HG03520 (cell line): ENCODE results near the gene TTC21A.
A peak's percentile ranks its signal among the peaks of the same experiment; 100 is the strongest.

Experiments
- ATAC-seq: cut with Tn5 transposase; IDR thresholded peaks from one replicate; pipeline ENCODE4 v1.9.1; 2021; ENCODE audit warnings: mild to moderate bottlenecking, moderate library complexity; ENCODE audit not compliant: unreplicated experiment

TTC21A gene

GRCh38 chr3:39098473-39099000 is 8.9 kb upstream of the TTC21A start:
- no peak for ATAC-seq

- no peak for ATAC-seq
Measured at GRCh38 chr3:39099242-39099641, 8.2 kb upstream of the TTC21A start.

- ATAC-seq = no peak
Measured at GRCh38 chr3:39099738-39100499, 7.6 kb upstream of the TTC21A start.

- no peak for ATAC-seq
Measured at GRCh38 chr3:39100500-39100886, 7.0 kb upstream of the TTC21A start.

- ATAC-seq = peak; percentile 57
Measured at GRCh38 chr3:39101022-39101689, 6.3 kb upstream of the TTC21A start.

GRCh38 chr3:39102504-39103323 is 4.8 kb upstream of the TTC21A start:
- no peak for ATAC-seq

- ATAC-seq = no peak
Measured at GRCh38 chr3:39103324-39103693, 4.2 kb upstream of the TTC21A start.

GRCh38 chr3:39103791-39104552 is 3.5 kb upstream of the TTC21A start:
- no peak for ATAC-seq

- no peak for ATAC-seq
Measured at GRCh38 chr3:39104961-39105686, 2.4 kb upstream of the TTC21A start.

- ATAC-seq = no peak
Measured at GRCh38 chr3:39105687-39106063, 1.8 kb upstream of the TTC21A start.

- ATAC-seq = no peak
Measured at GRCh38 chr3:39106281-39106811, 1.1 kb upstream of the TTC21A start.

- ATAC-seq = peak; percentile 6
Measured at GRCh38 chr3:39106851-39107387, 561 bp upstream of the TTC21A start.

GRCh38 chr3:39108200-39108710 is 775 bp downstream of the TTC21A start:
- ATAC-seq = peak; percentile 70

GRCh38 chr3:39109086-39109485 is 1.6 kb downstream of the TTC21A start:
- ATAC-seq = no peak

GRCh38 chr3:39110041-39110639 is 2.7 kb downstream of the TTC21A start:
- no peak for ATAC-seq

GRCh38 chr3:39112113-39112512 is 4.6 kb downstream of the TTC21A start:
- ATAC-seq = no peak

GRCh38 chr3:39112535-39112934 is 5.1 kb downstream of the TTC21A start:
- no peak for ATAC-seq

- ATAC-seq = no peak
Measured at GRCh38 chr3:39113291-39113690, 5.8 kb downstream of the TTC21A start.

- ATAC-seq = no peak
Measured at GRCh38 chr3:39114456-39114855, 7.0 kb downstream of the TTC21A start.
